WERI-Rb-1 (cell line): ENCODE data around the gene CDKAL1.

Source experiments
- DNase-seq: peaks from one replicate; pipeline ENCODE4 v3.0.0-alpha.2; 2020
- H3K27ac ChIP-seq: fragments of 250-450 bp; sonication (Bioruptor Pico); 2 replicates; pipeline ENCODE4 v1.5.1; 2020; ENCODE audit warnings: mild to moderate bottlenecking, moderate library complexity
- H3K27me3 ChIP-seq: fragments of 250-450 bp; sonication (Bioruptor Pico); 2 replicates; pipeline ENCODE4 v1.5.1; 2021; ENCODE audit warnings: mild to moderate bottlenecking, low read depth, moderate library complexity; ENCODE audit not compliant: insufficient read depth, severe bottlenecking
- H3K36me3 ChIP-seq: fragments of 250-450 bp; sonication (Bioruptor Pico); 2 replicates; pipeline ENCODE4 v1.5.1; 2020; ENCODE audit warnings: mild to moderate bottlenecking, moderate library complexity
- H3K4me3 ChIP-seq: 2 replicates; pipeline ENCODE4 v1.5.1; 2011; ENCODE audit warnings: low read depth, mild to moderate bottlenecking, control low read depth, low read length
- H3K9me3 ChIP-seq: fragments of 250-450 bp; sonication (Bioruptor Pico); 2 replicates; pipeline ENCODE4 v1.5.1; 2021; ENCODE audit warnings: mild to moderate bottlenecking, moderate library complexity; ENCODE audit not compliant: severe bottlenecking
- CTCF ChIP-seq: IDR thresholded peaks from 2 replicates; pipeline ENCODE4 v1.5.1; 2011; ENCODE audit warnings: low read depth, mild to moderate bottlenecking, control low read depth, inconsistent platforms, low read length

The CDKAL1 gene

DNA sequence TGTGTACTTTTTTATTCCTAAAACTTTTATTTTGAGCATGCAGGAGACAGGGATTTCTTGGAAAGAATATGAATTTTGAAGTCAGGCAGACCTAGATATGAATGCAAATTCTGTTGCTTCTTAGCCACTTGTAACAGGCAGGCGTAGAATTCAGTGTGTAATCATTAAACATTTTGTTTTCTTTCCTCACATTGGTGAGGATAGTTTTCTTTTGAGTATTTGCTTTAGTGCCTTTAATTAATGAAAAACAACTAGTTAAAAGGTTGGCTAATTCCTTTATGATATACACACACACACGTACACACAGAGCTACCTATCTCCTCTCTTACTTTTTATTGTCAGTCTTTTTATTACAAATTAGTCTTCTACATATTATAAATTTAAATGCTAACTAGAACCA, 342.3 kb downstream of the CDKAL1 start:
- H3K4me3 ChIP-seq, result no peak overlapping the region
- no peaks in the 10 kb centered on the region for H3K27me3 ChIP-seq
- H3K9me3 ChIP-seq, result peaks cover 2% of the 10 kb centered on the region
- no peak for DNase-seq
- no peak for TF ChIP-seq CTCF
- H3K36me3 ChIP-seq, result no peaks in the 10 kb centered on the region
- no peak overlapping the region for H3K27ac ChIP-seq

DNA sequence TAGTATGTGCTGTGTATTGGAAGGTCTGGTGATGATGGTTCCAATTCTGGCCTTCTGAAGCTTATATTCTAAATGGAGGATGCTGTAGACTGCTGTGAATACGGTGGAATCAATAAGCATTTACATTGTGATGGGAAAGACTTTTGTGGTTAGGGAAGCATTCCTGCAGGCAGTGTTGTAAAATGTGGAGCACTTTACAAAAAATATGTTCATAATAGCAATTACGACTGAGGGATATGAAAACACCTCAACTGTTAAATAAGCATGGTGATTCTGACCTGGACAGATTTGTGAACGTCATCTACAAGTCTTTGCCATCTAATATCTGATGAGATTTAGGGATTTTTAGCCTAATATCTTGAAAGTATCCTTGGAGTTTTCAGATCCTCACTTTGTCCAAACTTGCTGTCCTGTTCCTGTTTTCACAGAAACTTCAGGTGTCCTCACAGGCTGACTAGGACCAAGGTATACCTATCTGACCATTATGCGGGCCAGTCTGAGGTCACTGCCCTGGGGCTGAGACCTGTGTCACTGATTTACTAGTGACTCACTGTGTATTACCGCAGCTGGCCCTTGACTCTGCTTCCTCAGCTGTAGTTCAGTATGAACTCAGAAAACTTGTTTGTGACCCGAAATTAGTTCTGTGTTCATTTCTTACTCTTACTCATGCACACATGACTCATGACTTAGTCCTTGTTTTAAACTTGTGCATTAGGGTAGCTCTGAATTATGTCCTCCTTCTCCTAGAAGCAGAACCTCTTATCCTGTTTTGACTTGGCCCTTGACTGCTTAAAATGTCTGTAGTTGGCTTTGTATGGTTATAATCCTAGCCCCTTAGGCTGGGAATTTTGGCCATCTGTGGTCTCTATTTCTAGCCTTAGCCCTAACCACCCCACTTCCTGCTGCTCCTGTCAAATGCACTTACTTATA, 343.0 kb downstream of the CDKAL1 start:
- no peak for TF ChIP-seq CTCF
- H3K9me3 ChIP-seq, result peaks cover 2% of the 10 kb centered on the region
- DNase-seq, result no peak
- no peaks in the 10 kb centered on the region for H3K27me3 ChIP-seq
- H3K4me3 ChIP-seq, result no peak overlapping the region
- no peaks in the 10 kb centered on the region for H3K36me3 ChIP-seq
- no peak overlapping the region for H3K27ac ChIP-seq

GRCh38 chr6:20879121-20879520, 344.9 kb downstream of the CDKAL1 start:
- no peaks in the 10 kb centered on the region for H3K27me3 ChIP-seq
- TF ChIP-seq CTCF, result no peak
- no peaks in the 10 kb centered on the region for H3K36me3 ChIP-seq
- no peak for DNase-seq
- H3K9me3 ChIP-seq, result peaks cover 5% of the 10 kb centered on the region
- no peak overlapping the region for H3K4me3 ChIP-seq
- H3K27ac ChIP-seq, result no peak overlapping the region

DNA sequence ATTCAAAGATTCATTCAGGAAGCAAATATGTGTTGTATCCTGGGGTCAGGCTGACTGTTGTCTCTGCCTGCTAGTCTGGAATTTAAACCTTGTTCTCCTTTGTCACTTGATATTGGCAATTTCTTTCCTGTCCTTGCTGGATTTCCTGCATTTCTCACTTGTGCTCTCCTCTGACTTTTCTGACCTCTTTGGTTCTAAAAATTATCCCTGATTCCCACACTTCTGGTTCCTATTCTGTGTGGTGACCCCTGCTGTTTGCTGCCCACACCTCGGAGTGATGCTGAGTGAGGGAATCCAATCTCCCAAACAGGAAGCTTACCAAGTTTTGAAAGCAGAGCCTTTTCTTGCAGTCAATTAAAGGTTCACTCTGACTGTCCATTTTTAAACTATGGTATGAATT, 345.3 kb downstream of the CDKAL1 start:
- no peak for TF ChIP-seq CTCF
- H3K9me3 ChIP-seq, result peaks cover 5% of the 10 kb centered on the region
- no peak overlapping the region for H3K4me3 ChIP-seq
- no peaks in the 10 kb centered on the region for H3K27me3 ChIP-seq
- no peak overlapping the region for H3K27ac ChIP-seq
- DNase-seq, result no peak
- H3K36me3 ChIP-seq, result no peaks in the 10 kb centered on the region

GRCh38 chr6:20881365-20881764, 347.1 kb downstream of the CDKAL1 start:
- no peak for TF ChIP-seq CTCF
- H3K27me3 ChIP-seq, result no peaks in the 10 kb centered on the region
- H3K9me3 ChIP-seq, result peaks cover 5% of the 10 kb centered on the region
- H3K27ac ChIP-seq, result no peak overlapping the region
- no peak for DNase-seq
- no peaks in the 10 kb centered on the region for H3K36me3 ChIP-seq
- H3K4me3 ChIP-seq, result no peak overlapping the region
